ENCODE data around the gene ADGRD1.

The ADGRD1 gene

GRCh38 chr12:131139363-131140068, 185.8 kb downstream of the ADGRD1 start:
- no peak for ATAC-seq

GRCh38 chr12:131140069-131140435, 186.3 kb downstream of the ADGRD1 start:
- no peak for ATAC-seq
- no peak for TF ChIP-seq ZC3H10 (CRISPR knock-in tag; IDR thresholded peaks at IDR 0.05)
- TF ChIP-seq TCF4 (CRISPR knock-in tag; IDR thresholded peaks at IDR 0.05; ENCODE audit: borderline replicate concordance): no peak
- no peak for TF ChIP-seq ARNTL (CRISPR knock-in tag; IDR thresholded peaks at IDR 0.05; ENCODE audit: borderline replicate concordance, low read depth)
- no peak for TF ChIP-seq TSHZ2 (CRISPR knock-in tag; IDR thresholded peaks at IDR 0.05)
- no peak for TF ChIP-seq SNAI2 (CRISPR knock-in tag; IDR thresholded peaks at IDR 0.05)
- TF ChIP-seq POU6F1 (CRISPR knock-in tag; IDR thresholded peaks at IDR 0.05; ENCODE audit: borderline replicate concordance, low read depth): no peak
- no peak for TF ChIP-seq CSRNP3 (CRISPR knock-in tag; IDR thresholded peaks at IDR 0.05)
- no peak for TF ChIP-seq ESRRG (CRISPR knock-in tag; IDR thresholded peaks at IDR 0.05)

More at GRCh38 chr12:131139363-131140068, 185.8 kb downstream of the ADGRD1 start:
- TF ChIP-seq BACH2 (CRISPR knock-in tag; IDR thresholded peaks at IDR 0.05; ENCODE audit: borderline replicate concordance) (no peak), TOX (CRISPR knock-in tag; IDR thresholded peaks at IDR 0.05; ENCODE audit: borderline replicate concordance) (no peak), TCF4 (CRISPR knock-in tag; IDR thresholded peaks at IDR 0.05; ENCODE audit: borderline replicate concordance) (no peak), ISL1 (CRISPR knock-in tag; IDR thresholded peaks at IDR 0.05) (no peak), ZFP30 (CRISPR knock-in tag; IDR thresholded peaks at IDR 0.05) (no peak), GLIS3 (CRISPR knock-in tag; IDR thresholded peaks at IDR 0.05) (no peak), PATZ1 (CRISPR knock-in tag; IDR thresholded peaks at IDR 0.05; ENCODE audit: borderline replicate concordance) (no peak), ESRRG (CRISPR knock-in tag; IDR thresholded peaks at IDR 0.05) (no peak), ZNF70 (CRISPR knock-in tag; IDR thresholded peaks at IDR 0.05) (no peak), CREB5 (CRISPR knock-in tag; IDR thresholded peaks at IDR 0.05; ENCODE audit: low read depth) (no peak), RARB (CRISPR knock-in tag; IDR thresholded peaks at IDR 0.05) (no peak), PPARA (CRISPR knock-in tag; IDR thresholded peaks at IDR 0.05; ENCODE audit: borderline replicate concordance) (no peak), POU6F1 (CRISPR knock-in tag; IDR thresholded peaks at IDR 0.05; ENCODE audit: borderline replicate concordance, low read depth) (no peak), OSR1 (CRISPR knock-in tag; IDR thresholded peaks at IDR 0.05) (no peak), CSDC2 (CRISPR knock-in tag; IDR thresholded peaks at IDR 0.05) (no peak), ZFP3 (CRISPR knock-in tag; IDR thresholded peaks at IDR 0.05) (no peak), SNAI2 (CRISPR knock-in tag; IDR thresholded peaks at IDR 0.05) (no peak), ZNF565 (CRISPR knock-in tag; conservative IDR thresholded peaks at IDR 0.05; ENCODE audit: low read depth) (no peak), TSHZ2 (CRISPR knock-in tag; IDR thresholded peaks at IDR 0.05) (no peak)
